RKO (cell line): Measurements from ENCODE around the gene DCLK1.

Experiments
- DNase-seq: peaks from one replicate; pipeline ENCODE4 v3.0.0-alpha.2; 2016; ENCODE audit warnings: low spot score

DCLK1 gene

DNA sequence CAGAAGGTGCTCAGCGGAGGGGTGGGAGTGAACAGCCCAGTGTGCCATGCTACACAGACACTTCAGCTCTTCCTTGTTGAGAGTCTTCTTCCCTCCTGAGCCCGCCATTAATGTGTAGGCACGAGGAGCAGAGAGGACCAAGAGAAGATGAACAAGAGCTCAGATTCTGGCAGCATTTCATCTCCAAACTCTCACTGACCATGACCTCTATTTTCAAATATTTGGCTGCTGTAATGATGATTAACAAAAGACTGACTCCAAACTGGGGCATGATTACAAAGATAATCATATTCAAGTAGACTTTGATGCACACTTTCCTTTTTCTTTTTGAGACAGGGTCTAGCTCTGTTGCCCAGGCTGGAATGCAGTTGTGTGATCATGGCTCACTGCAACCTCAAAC is 236.5 kb downstream of the DCLK1 start:
- no peak for DNase-seq

GRCh38 chr13:35892837-35893814 is 238.1 kb downstream of the DCLK1 start:
- no peak for DNase-seq

GRCh38 chr13:35891507-35892441 is 239.4 kb downstream of the DCLK1 start:
- peak; percentile 48 for DNase-seq

GRCh38 chr13:35889560-35889959 is 241.6 kb downstream of the DCLK1 start:
- DNase-seq, result no peak

DNA sequence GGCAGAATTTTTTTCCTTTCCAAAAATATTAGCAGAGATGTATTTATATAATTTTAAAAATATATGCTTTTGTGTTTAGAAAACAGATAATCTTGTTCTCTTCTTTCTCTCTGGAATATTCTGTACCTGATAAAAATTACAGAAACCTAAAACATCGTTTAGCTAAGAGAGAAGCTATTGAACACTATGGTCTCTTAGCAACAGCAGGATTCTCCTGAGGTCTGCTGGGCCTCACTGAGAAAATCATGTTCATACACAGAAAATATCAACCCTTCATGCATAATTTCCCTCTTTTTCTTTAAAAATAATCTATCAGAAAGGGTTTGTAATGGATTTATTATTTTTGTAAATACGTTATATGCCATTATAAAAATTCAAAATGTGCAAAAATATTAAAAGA is 242.2 kb downstream of the DCLK1 start:
- no peak for DNase-seq

GRCh38 chr13:35888457-35888883 is 242.7 kb downstream of the DCLK1 start:
- no peak for DNase-seq

DNA sequence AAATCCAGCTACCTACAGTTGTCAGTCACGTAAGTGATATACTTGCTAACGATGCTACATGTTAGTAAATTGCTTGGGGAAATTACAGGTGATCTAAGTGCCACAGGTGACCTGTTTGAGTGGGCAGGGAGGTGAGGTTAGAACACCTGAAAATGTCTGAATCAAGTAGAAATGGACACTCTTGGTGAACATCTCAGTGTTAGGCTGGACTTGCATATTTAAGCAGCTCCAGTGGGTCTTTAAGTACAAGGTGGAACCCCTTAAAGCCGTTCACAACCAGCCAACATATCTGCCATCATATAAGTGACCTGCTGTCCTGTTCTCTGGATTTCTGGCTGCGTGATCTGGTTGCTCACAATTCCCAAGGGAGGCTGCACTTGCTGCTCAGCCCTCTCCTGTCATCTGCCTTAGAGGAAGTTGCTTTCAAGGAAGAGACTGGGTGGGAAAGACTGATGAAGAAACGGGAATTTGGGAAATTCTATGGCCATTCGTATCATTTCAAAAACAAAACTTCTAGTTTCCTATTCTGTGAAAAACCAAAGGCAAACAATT is 244.0 kb downstream of the DCLK1 start:
- no peak for DNase-seq

GRCh38 chr13:35886332-35887114 is 244.7 kb downstream of the DCLK1 start:
- DNase-seq, result no peak

DNA sequence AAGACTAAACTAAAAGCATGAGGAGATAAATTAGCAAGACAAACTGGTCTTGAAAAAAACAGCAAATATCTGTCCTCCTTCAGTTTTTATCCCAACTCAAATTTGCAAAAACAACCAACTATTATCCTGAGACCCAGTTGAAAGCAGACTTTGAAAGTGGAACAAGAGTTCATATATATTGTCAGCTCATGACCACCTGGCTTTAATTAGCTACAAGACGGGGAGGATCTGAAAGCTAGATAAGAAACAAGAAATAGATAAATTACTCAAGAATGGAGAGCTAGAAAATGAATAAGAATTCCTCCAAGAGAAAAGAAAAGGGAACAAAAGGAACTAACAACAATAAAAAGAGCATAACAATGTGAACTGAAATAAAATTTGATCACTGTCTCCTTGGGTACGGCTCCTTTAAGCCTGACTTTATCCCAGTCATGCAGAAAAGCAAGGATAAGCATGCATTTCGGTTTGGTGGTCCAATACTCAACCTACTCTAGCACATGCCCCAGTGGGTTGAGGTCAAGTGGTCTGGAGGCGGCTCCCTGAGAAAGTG is 246.9 kb downstream of the DCLK1 start:
- no peak for DNase-seq

DNA sequence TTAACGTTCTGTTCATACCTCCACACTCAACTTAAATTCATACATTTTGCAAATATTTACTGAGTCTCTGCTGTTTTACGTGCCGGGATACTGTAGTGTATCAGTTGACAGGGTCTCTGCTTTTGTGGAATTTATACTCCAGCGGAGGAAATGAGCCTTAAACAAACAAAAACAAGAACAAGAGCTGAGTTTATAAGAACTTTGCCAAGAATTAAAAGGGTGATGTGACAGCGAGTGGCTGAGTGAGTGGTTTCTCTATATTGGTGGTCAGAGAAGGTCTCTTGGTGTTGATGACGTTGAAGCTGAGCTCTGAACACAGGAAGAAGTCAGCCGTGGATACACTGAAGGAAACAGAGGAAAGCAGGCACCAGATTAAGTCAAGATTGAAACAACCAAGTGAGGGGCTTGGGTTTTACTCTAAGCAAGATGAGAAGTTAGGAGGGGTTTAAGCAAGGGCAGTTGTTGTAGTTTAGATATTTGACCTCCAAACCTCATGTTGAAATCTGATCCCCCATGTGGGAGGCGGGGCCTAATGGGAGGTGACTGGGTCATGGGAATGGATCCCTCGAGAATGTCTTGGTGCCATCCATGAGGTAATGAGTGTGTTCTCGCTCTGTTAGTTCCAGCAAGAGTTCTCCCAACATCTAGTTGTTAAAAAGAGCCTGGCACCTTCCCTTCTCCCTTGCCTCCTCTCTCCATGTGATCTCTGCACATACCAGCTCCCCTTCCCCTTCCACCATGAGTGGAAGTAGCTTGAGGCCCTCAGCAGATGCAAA is 248.3 kb downstream of the DCLK1 start:
- DNase-seq, result no peak

- DNase-seq, result no peak
Measured at GRCh38 chr13:35881360-35881759, 249.8 kb downstream of the DCLK1 start.

- no peak for DNase-seq
Measured at GRCh38 chr13:35879111-35879510, 252.1 kb downstream of the DCLK1 start.

DNA sequence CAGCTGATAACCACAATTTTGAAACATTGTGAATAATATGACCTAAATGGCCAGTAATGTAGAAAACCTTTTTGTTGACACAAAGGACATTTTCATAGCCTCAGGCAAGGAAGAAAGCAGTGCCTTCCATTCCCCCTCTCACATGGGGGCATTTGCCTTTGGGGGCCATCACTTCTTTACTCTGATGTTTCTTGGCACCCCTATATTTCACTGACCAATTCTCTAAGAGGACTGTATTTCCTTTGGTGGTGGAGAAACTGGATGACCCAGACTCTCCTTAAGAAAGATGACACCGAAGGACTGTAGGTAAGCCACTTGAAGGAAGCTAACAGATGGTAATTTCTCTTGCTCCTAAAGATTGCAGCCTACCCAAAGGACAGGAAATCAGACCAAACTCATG is 254.6 kb downstream of the DCLK1 start:
- no peak for DNase-seq

DNA sequence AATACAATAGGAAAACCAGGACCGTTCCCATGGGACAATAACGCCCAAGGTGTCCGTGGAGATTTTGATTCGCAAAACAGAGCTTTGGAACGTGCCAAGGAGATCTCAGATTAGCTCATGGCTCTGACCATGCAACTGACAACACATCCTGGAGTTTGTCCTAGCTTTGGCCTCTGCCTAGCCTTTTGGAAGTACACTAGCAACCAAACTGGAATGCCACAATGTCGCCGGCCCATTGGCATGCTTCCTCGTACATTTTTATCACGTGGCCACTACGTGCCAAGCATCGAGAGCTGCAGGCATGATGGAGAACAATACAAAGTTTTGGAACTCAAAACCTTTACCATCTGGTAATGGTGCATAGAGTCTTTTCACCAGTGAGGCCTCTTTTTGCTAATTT is 256.5 kb downstream of the DCLK1 start:
- DNase-seq, result no peak

DNA sequence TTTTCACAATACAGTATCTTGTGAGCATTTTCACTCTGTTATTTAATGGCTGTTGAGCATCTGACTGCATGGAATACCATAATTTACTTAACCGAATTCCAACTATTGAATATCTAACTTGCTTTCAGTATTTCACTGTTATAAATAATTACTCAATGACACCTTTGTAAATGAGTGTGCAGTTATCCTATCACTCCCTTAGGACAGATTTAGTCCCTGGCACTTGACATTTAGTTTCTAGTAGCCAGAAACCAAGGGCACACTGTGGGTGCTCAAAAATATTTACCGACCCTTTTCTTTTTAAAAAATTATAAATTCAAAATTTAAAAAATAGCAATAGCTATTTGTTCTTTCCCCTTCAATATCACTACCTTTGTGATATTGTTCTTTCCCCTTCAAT is 258.8 kb downstream of the DCLK1 start:
- no peak for DNase-seq

GRCh38 chr13:35871561-35871960 is 259.6 kb downstream of the DCLK1 start:
- DNase-seq, result no peak

DNA sequence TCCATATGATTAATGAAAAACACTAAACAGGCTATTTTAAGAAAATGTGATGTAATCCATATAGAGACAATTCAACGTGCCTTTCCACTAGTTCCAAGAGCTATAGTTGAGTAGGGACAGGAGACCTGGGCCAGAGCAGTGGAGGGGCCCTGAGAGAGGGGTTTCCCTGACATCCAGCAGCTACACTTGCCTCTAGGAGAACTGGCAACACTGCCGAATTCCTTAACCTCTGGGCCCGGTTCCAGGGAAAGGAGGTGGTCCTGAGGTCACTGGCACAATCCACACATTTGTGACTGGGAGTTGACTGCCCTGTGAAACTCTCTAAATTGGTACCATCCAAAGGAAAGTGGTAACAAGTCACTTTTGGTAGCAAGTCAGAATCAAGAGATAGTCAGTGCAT is 264.4 kb downstream of the DCLK1 start:
- DNase-seq, result no peak

GRCh38 chr13:35865341-35866240 is 265.6 kb downstream of the DCLK1 start:
- DNase-seq, result no peak

DNA sequence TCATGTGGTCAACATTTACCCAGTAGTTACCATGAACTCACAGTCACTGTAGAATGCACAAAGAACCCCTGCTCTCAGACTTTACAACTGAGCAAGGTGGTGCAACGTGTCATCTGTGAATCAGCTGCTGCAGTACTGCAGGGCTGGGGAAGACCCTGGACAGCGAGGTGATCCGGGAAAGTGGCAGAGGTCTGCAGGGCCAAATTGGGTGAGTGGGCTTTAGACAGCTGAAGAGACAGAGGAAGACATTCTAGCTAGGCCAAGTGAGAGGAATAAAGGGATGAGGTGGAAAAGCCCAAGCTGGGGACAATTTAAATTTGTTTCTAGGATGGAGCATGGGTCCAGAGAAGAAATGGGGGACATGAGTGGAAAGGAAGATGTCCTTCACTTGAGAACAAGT is 270.5 kb downstream of the DCLK1 start:
- DNase-seq, result no peak
